ENCODE results near the gene HOXD3. TPM values are rescaled to one million over a fixed set of nuclear protein-coding genes. Genes with fewer than 3 reads are reported as not detected.

Gene HOXD3
- total RNA-seq, 1 experiment from 2014 or later: not detected

DNA sequence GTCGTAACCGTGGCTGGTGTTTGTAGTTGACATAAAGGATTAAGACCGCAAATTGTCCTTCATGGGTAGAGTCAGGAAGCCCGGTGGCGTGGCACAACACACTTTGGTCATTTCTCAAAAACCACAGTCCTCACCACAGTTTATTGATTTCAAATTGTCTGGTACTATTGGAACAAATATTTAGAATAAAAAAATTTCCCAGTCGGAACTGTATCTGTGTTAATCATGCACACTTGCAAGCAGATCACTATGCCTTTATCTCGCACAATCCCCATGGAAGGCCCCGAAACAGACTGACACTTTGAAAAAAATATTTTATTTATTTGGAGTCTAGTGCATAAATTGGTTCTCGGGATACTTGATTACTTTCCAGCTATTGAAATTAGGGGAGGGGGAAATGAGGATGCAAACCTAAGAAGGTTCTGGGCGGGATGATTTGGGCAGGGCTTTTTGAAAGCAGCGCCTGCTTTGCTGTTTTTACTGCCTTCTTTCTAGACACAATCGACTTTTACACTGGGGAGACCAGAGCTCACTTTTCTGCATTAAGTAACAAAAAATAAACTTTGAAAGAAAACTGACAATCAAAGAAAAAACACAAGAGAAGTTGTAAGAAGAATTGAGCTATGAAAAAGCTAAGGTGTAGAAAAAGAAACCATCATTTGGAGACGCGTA, 15.9 kb downstream of the HOXD3 start:
- no peak for TF ChIP-seq CTCF (IDR thresholded peaks at IDR 0.05; ENCODE audit: unreplicated experiment)
- Mint-ChIP-seq H3K4me1 (ENCODE audit: insufficient read depth, unreplicated experiment) (no peaks in the 10 kb centered on the region), H3K36me3 (ENCODE audit: insufficient read depth, unreplicated experiment) (no peaks in the 10 kb centered on the region), H3K27me3 (ENCODE audit: insufficient read depth, unreplicated experiment) (no peaks in the 10 kb centered on the region), H3K4me3 (ENCODE audit: unreplicated experiment) (no peak overlapping the region), H3K27ac (ENCODE audit: low read depth, unreplicated experiment) (no peak overlapping the region), H3K9me3 (ENCODE audit: unreplicated experiment) (no peaks in the 10 kb centered on the region)
- no peak for DNase-seq (ENCODE audit: unreplicated experiment)
- intact Hi-C loops (cut with micrococcal nuclease): no loop called here
- no TSS peak for BruUV-seq (replicated peaks)
- CTCF ChIA-PET: interaction anchor here (0.7 kb wide), 1 partner anchor 14 kb away, joined by 3 read pairs; no protein-coding TSS in a partner anchor
- POLR2A ChIA-PET: interaction anchor here (0.7 kb wide), 1 partner anchor 464 kb away, joined by 3 read pairs; no protein-coding TSS in a partner anchor

DNA sequence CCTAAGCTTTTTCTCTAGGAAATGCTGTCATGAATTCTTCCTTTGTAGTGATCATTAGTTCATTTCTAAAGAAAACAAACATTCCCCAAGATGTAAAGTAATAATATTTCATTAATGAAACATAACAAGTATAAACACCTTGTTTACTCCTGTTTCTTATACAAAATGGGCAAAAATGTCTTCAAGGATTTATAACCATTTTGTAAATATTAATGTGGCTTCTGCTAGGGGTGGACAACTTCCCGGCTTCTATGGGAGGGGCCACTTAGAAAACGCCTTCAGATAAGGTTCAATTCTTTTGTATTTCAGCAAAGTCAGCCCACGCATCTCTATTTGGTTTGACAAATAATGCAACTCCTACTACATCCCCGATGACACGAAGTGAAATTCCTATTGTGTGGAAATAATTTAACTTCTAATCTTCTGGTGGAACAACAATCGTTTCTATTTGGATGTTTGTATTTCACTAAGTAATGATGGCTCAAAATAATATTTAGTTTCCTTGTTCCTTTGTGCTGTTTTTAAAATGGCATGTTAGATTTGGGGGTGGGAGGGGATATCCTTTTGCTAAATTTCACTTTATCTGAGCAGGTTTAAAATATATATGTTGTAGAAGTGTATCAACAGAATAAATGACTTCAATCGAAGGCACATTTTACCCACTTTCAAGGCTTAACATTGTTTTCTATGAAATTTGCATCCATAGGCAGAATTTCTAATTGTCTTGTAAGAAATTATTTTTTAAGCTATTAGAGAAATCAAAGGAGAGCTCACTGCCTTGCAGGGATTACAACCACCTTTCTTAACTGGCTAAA, 16.7 kb downstream of the HOXD3 start:
- Mint-ChIP-seq H3K4me1 (ENCODE audit: insufficient read depth, unreplicated experiment) (no peaks in the 10 kb centered on the region), H3K36me3 (ENCODE audit: insufficient read depth, unreplicated experiment) (no peaks in the 10 kb centered on the region), H3K27ac (ENCODE audit: low read depth, unreplicated experiment) (no peak overlapping the region), H3K27me3 (ENCODE audit: insufficient read depth, unreplicated experiment) (no peaks in the 10 kb centered on the region), H3K9me3 (ENCODE audit: unreplicated experiment) (no peaks in the 10 kb centered on the region), H3K4me3 (ENCODE audit: unreplicated experiment) (no peak overlapping the region)
- no TSS peak for BruUV-seq (replicated peaks)
- TF ChIP-seq CTCF (IDR thresholded peaks at IDR 0.05; ENCODE audit: unreplicated experiment): no peak
- intact Hi-C loops (cut with micrococcal nuclease): no loop called here
- no peak for DNase-seq (ENCODE audit: unreplicated experiment)
- CTCF ChIA-PET: interaction anchor here (1.0 kb wide), 1 partner anchor 975 kb away, joined by 7 read pairs; no protein-coding TSS in a partner anchor
- POLR2A ChIA-PET: interaction anchor here (0.7 kb wide), 1 partner anchor 463 kb away, joined by 3 read pairs; no protein-coding TSS in a partner anchor

GRCh38 chr2:176174382-176174823, 17.3 kb downstream of the HOXD3 start:
- no peak for DNase-seq (ENCODE audit: unreplicated experiment)
- no peak overlapping the region for H3K27ac Mint-ChIP-seq (ENCODE audit: low read depth, unreplicated experiment)
- H3K9me3 Mint-ChIP-seq (ENCODE audit: unreplicated experiment): no peaks in the 10 kb centered on the region
- ChIA-PET POLR2A (no interaction called here), CTCF (interaction anchor here (1.0 kb wide), 1 partner anchor 975 kb away, joined by 7 read pairs; no protein-coding TSS in a partner anchor)
- intact Hi-C loops (cut with micrococcal nuclease): no loop called here
- no peak overlapping the region for H3K4me3 Mint-ChIP-seq (ENCODE audit: unreplicated experiment)
- no peak for TF ChIP-seq CTCF (IDR thresholded peaks at IDR 0.05; ENCODE audit: unreplicated experiment)
- H3K27me3 Mint-ChIP-seq (ENCODE audit: insufficient read depth, unreplicated experiment): peaks cover 3% of the 10 kb centered on the region
- no peaks in the 10 kb centered on the region for H3K36me3 Mint-ChIP-seq (ENCODE audit: insufficient read depth, unreplicated experiment)
- BruUV-seq (replicated peaks): no TSS peak
- no peaks in the 10 kb centered on the region for H3K4me1 Mint-ChIP-seq (ENCODE audit: insufficient read depth, unreplicated experiment)

All from MCF 10A (cell line).